ENCODE data around the gene POLR2J3.
"Not testable (repeated sequence)": the region's sequence is repeated elsewhere in the genome, so short reads cannot be mapped to it uniquely, and the experiment has no call there.

The POLR2J3 gene

DNA sequence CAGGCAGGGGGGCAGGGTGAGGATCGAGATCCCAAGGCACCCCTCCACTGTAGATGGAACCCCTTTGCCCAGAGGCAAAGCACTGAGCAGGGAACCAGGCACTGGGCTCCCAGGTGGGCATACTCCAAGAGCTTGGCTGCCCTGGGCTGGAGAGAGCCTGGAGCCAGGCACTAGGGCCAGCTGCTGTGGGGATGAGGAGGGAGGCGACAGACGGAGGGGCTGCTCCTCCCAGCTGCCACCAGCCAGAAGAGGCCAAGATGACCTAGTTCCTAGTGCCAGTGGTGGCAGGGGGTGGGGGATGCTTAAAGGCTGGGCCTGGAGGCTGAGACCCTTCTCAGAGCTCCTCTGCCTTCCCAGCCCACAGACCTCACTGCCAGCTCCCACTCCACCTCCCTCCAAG, 42.5 kb upstream of the POLR2J3 start:
- H3K18ac ChIP-seq (ENCODE audit: low read length); DNase-seq; H3K27me3 ChIP-seq (ENCODE audit: insufficient read depth, low read length); H3K79me1 ChIP-seq (ENCODE audit: low read length); H3K27ac ChIP-seq (ENCODE audit: low read depth, low read length); H2BK5ac ChIP-seq (ENCODE audit: low read depth, low read length, poor library complexity); H4K8ac ChIP-seq (ENCODE audit: low read depth, low read length); H2BK12ac ChIP-seq (ENCODE audit: low read length); H3K4me1 ChIP-seq (ENCODE audit: control insufficient read depth in 1 of 2, insufficient read depth in 2 of 2, low read length in 2 of 2); H3K9me3 ChIP-seq (ENCODE audit: insufficient read depth, low read depth, low read length); H2AFZ ChIP-seq (ENCODE audit: insufficient read depth, low read length, poor library complexity); H3K9ac ChIP-seq (ENCODE audit: low read length); H3K14ac ChIP-seq (ENCODE audit: low read length); H3K4me2 ChIP-seq (ENCODE audit: low read length); H3K4ac ChIP-seq (ENCODE audit: low read depth, low read length); H3K79me2 ChIP-seq (ENCODE audit: control insufficient read depth, insufficient read depth, low read length, poor library complexity); H4K91ac ChIP-seq (ENCODE audit: low read depth, low read length); H3K36me3 ChIP-seq (ENCODE audit: control insufficient read depth in 1 of 2, insufficient read depth in 2 of 2, low read length in 2 of 2); H2AK5ac ChIP-seq (ENCODE audit: low read length); H4K12ac ChIP-seq (ENCODE audit: low read depth, low read length); H3K23ac ChIP-seq (ENCODE audit: low read length); H3K4me3 ChIP-seq (ENCODE audit: low read depth, low read length); H2BK120ac ChIP-seq (ENCODE audit: insufficient read depth, low read length, poor library complexity): not testable (repeated sequence)
- WGBS (ENCODE audit: extremely low coverage, insufficient coverage, insufficient read length): no CpG with 5 or more reads among the region's 3 CpGs

DNA sequence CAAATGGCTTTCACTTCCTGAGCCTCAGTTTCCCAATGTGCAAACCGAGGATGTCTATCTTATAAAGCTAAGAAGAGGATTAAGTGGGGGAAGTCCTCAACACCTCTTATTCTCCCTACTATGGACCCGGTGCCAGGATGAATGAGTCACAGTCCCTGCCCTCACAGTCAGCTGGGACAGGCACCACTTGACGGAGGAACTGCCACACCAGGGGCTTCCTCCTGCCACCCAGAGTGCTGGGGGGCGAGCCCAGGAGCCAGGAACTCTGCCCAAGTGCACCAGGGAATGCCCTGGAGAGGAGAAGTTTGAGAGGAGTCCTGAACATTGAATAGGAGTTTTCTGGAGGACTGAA, 41.9 kb upstream of the POLR2J3 start:
- H2BK120ac ChIP-seq (ENCODE audit: insufficient read depth, low read length, poor library complexity); H2AK5ac ChIP-seq (ENCODE audit: low read length); H4K12ac ChIP-seq (ENCODE audit: low read depth, low read length); H3K14ac ChIP-seq (ENCODE audit: low read length); H3K79me2 ChIP-seq (ENCODE audit: control insufficient read depth, insufficient read depth, low read length, poor library complexity); H2AFZ ChIP-seq (ENCODE audit: insufficient read depth, low read length, poor library complexity); H3K27me3 ChIP-seq (ENCODE audit: insufficient read depth, low read length); H3K18ac ChIP-seq (ENCODE audit: low read length); H3K23ac ChIP-seq (ENCODE audit: low read length); H3K4me3 ChIP-seq (ENCODE audit: low read depth, low read length); H3K27ac ChIP-seq (ENCODE audit: low read depth, low read length); H4K91ac ChIP-seq (ENCODE audit: low read depth, low read length); H2BK5ac ChIP-seq (ENCODE audit: low read depth, low read length, poor library complexity); H3K79me1 ChIP-seq (ENCODE audit: low read length); H3K36me3 ChIP-seq (ENCODE audit: control insufficient read depth in 1 of 2, insufficient read depth in 2 of 2, low read length in 2 of 2); H2BK12ac ChIP-seq (ENCODE audit: low read length); H3K4me2 ChIP-seq (ENCODE audit: low read length); DNase-seq; H4K8ac ChIP-seq (ENCODE audit: low read depth, low read length); H3K9ac ChIP-seq (ENCODE audit: low read length); H3K4me1 ChIP-seq (ENCODE audit: control insufficient read depth in 1 of 2, insufficient read depth in 2 of 2, low read length in 2 of 2); H3K9me3 ChIP-seq (ENCODE audit: insufficient read depth, low read depth, low read length); H3K4ac ChIP-seq (ENCODE audit: low read depth, low read length): not testable (repeated sequence)
- WGBS (ENCODE audit: extremely low coverage, insufficient coverage, insufficient read length): no CpG with 5 or more reads among the region's 4 CpGs

DNA sequence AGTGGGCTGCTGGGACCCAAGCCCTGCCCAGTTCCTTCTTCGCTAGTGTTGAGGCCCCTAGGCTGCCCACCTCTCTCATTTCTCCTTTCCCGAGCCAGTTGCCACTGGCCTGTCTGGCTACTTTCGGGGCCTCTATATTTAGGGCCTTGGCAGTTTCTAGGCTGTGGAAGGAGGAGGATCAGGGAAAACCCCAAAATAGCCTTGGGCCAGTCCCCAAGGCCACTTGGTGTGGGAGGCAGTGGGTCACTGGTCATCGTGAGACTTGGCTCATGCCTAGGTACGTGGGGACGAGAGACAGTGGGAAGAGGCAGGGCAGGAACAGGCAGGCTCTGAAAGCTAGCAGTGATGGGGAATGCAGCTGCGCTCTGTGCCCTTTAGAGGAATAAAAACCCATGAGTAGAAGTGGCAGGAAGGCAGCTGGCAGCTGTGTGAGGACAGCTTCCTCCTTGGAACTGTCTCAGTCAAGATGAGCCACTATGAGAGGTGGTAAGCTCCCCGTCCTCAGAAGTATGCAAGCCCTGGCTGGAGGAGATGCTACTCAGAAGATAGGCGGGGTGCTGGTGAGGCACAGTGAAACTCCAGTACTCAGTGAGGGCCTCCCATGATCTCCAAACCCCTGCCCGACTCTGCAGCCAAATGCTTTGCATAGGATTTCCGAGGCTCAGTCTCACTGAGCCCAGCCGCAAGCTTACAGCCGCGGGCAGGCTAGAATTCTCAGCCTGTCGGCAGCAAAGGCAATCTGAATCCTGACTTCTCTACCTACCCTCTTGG, 41.4 kb upstream of the POLR2J3 start:
- H3K4me3 ChIP-seq (ENCODE audit: low read depth, low read length); H3K14ac ChIP-seq (ENCODE audit: low read length); H3K4ac ChIP-seq (ENCODE audit: low read depth, low read length); H3K27me3 ChIP-seq (ENCODE audit: insufficient read depth, low read length); H2BK5ac ChIP-seq (ENCODE audit: low read depth, low read length, poor library complexity); H3K27ac ChIP-seq (ENCODE audit: low read depth, low read length); H3K36me3 ChIP-seq (ENCODE audit: control insufficient read depth in 1 of 2, insufficient read depth in 2 of 2, low read length in 2 of 2); DNase-seq; H3K4me2 ChIP-seq (ENCODE audit: low read length); H3K18ac ChIP-seq (ENCODE audit: low read length); H2BK12ac ChIP-seq (ENCODE audit: low read length); H3K23ac ChIP-seq (ENCODE audit: low read length); H3K79me2 ChIP-seq (ENCODE audit: control insufficient read depth, insufficient read depth, low read length, poor library complexity); H3K9ac ChIP-seq (ENCODE audit: low read length); H4K8ac ChIP-seq (ENCODE audit: low read depth, low read length); H2AK5ac ChIP-seq (ENCODE audit: low read length); H2AFZ ChIP-seq (ENCODE audit: insufficient read depth, low read length, poor library complexity); H4K12ac ChIP-seq (ENCODE audit: low read depth, low read length); H3K4me1 ChIP-seq (ENCODE audit: control insufficient read depth in 1 of 2, insufficient read depth in 2 of 2, low read length in 2 of 2); H3K9me3 ChIP-seq (ENCODE audit: insufficient read depth, low read depth, low read length); H4K91ac ChIP-seq (ENCODE audit: low read depth, low read length); H2BK120ac ChIP-seq (ENCODE audit: insufficient read depth, low read length, poor library complexity); H3K79me1 ChIP-seq (ENCODE audit: low read length): not testable (repeated sequence)
- WGBS (ENCODE audit: extremely low coverage, insufficient coverage, insufficient read length): no CpG with 5 or more reads among the region's 15 CpGs

DNA sequence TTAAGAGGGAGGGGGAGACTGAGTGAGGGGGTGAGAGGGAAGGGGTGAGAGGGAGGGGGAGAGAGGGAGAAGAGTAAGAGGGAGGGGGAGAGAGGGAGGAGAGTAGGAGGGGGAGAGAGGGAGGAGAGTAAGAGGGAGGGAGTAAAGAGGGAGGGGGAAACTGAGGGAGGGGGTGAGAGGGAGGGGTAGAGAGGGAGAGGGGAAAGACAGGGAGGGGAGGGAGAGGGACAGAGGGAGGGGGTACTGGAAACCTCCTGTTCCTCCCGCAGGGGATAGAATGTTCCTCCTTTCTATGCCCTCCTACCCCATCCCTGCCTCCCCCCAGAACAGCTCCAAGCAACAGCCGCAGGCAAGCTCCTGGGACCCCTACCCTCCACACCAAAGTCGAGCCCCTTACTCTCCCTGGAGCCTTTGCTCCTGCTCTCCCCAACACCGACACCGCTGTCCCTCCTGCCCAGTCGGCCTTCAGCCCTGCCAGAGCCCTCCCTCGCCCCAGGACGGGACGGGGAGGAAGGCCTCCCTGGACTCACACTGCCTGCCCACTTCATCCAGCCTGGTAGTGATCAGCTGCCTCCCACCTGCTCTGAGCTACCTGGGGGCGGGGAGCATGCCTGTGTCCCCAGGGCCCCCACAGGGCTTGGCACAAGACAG, 39.4 kb upstream of the POLR2J3 start:
- not testable (repeated sequence) for H3K4me3 ChIP-seq (ENCODE audit: low read depth, low read length); H3K79me1 ChIP-seq (ENCODE audit: low read length); H3K4me1 ChIP-seq (ENCODE audit: control insufficient read depth in 1 of 2, insufficient read depth in 2 of 2, low read length in 2 of 2); H2BK120ac ChIP-seq (ENCODE audit: insufficient read depth, low read length, poor library complexity); H3K23ac ChIP-seq (ENCODE audit: low read length); H2BK5ac ChIP-seq (ENCODE audit: low read depth, low read length, poor library complexity); H3K36me3 ChIP-seq (ENCODE audit: control insufficient read depth in 1 of 2, insufficient read depth in 2 of 2, low read length in 2 of 2); H3K4ac ChIP-seq (ENCODE audit: low read depth, low read length); DNase-seq; H3K14ac ChIP-seq (ENCODE audit: low read length); H3K79me2 ChIP-seq (ENCODE audit: control insufficient read depth, insufficient read depth, low read length, poor library complexity); H3K27me3 ChIP-seq (ENCODE audit: insufficient read depth, low read length); H2AFZ ChIP-seq (ENCODE audit: insufficient read depth, low read length, poor library complexity); H2AK5ac ChIP-seq (ENCODE audit: low read length); H2BK12ac ChIP-seq (ENCODE audit: low read length); H3K9ac ChIP-seq (ENCODE audit: low read length); H4K12ac ChIP-seq (ENCODE audit: low read depth, low read length); H3K9me3 ChIP-seq (ENCODE audit: insufficient read depth, low read depth, low read length); H3K4me2 ChIP-seq (ENCODE audit: low read length); H3K27ac ChIP-seq (ENCODE audit: low read depth, low read length)
- Histone ChIP-seq H3K18ac (ENCODE audit: low read length) (peak overlapping the region; percentile 14), H4K8ac (ENCODE audit: low read depth, low read length) (peak overlapping the region; percentile 22), H4K91ac (ENCODE audit: low read depth, low read length) (peak overlapping the region; percentile 7)
- no CpG with 5 or more reads among the region's 10 CpGs for WGBS (ENCODE audit: extremely low coverage, insufficient coverage, insufficient read length)

Measured in trophoblast cell (in vitro differentiated cells and primary cell).